ENCODE results near the gene PLCD1. TPM values are rescaled to one million over a fixed set of nuclear protein-coding genes. Genes with fewer than 3 reads are reported as not detected.

Gene PLCD1
- total and polyA plus RNA-seq, 2 experiments from 2014 or later = 16.0 to 24.4 TPM

DNA sequence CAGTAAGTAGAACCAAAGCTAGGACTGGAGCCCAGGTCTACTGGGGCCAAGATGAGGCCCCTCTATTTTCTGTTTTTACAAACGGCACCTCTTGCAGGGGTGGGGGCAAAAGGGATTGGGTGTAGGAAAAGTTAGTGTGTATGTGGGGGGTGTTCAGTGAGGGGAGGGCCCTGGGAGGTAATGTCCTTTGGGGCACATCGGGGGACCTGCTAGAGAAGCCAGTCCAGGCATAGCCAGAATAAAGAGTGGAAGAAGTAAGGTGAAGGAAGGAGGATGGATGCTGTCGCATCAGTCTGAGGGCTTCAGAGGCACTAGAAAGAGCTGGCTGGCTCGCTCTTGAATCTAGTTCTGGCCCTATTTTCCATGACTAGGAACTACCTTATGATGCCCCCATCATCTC lies 2.6 kb downstream of the PLCD1 start:
- H3K4me1 Mint-ChIP-seq = peaks cover 10% of the 10 kb centered on the region
- no peak overlapping the region for H3K4me3 ChIP-seq
- H4K20me1 ChIP-seq (replicated peaks; ENCODE audit: insufficient read depth) = peaks cover 3% of the 10 kb centered on the region; the same call in 1 of the 2 replicates
- no peak overlapping the region for H3K27ac Mint-ChIP-seq
- no peaks in the 10 kb centered on the region for H3K36me3 Mint-ChIP-seq (ENCODE audit: low read depth)
- peaks cover 52% of the 10 kb centered on the region for H3K27me3 Mint-ChIP-seq (ENCODE audit: insufficient read depth, low read depth, poor library complexity)
- H3K4me1 ChIP-seq (ENCODE audit: insufficient read depth) = peaks cover 6% of the 10 kb centered on the region
- TF ChIP-seq EZH2 (IDR thresholded peaks at IDR 0.05; ENCODE audit: low read depth, unreplicated experiment) (no peak), ZNF114 (CRISPR knock-in tag; IDR thresholded peaks at IDR 0.05) (no peak), EZH2phosphoT487 (IDR thresholded peaks at IDR 0.05; ENCODE audit: unreplicated experiment) (no peak), ZNF462 (CRISPR knock-in tag; IDR thresholded peaks at IDR 0.05) (no peak), CREB1 (CRISPR knock-in tag; IDR thresholded peaks at IDR 0.05; ENCODE audit: low read depth) (no peak), ZNF331 (CRISPR knock-in tag; IDR thresholded peaks at IDR 0.05; ENCODE audit: low read depth) (no peak), POLR2AphosphoS5 (IDR thresholded peaks at IDR 0.05; ENCODE audit: low read depth) (no peak), REST (IDR thresholded peaks at IDR 0.05; ENCODE audit: unreplicated experiment) (no peak), JUNB (IDR thresholded peaks at IDR 0.05; ENCODE audit: unreplicated experiment) (no peak), CTCF (conservative IDR thresholded peaks at IDR 0.05; ENCODE audit: low read depth in 2 of 2) (no peak), STAT1 (IDR thresholded peaks at IDR 0.05; ENCODE audit: unreplicated experiment) (no peak), NANOG (IDR thresholded peaks at IDR 0.05; ENCODE audit: borderline replicate concordance) (no peak)
- TF ChIP-seq, protein P1, sequence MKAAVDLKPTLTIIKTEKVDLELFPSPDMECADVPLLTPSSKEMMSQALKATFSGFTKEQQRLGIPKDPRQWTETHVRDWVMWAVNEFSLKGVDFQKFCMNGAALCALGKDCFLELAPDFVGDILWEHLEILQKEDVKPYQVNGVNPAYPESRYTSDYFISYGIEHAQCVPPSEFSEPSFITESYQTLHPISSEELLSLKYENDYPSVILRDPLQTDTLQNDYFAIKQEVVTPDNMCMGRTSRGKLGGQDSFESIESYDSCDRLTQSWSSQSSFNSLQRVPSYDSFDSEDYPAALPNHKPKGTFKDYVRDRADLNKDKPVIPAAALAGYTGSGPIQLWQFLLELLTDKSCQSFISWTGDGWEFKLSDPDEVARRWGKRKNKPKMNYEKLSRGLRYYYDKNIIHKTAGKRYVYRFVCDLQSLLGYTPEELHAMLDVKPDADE (IDR thresholded peaks at IDR 0.05) = no peak
- H3K9me2 ChIP-seq (ENCODE audit: insufficient read depth) = no peaks in the 10 kb centered on the region
- H3K9me3 Mint-ChIP-seq = no peaks in the 10 kb centered on the region
- no peak overlapping the region for H3K4me2 ChIP-seq
- no peaks in the 10 kb centered on the region for H3F3A ChIP-seq (replicated peaks; ENCODE audit: low read depth)
- H2AFZ ChIP-seq = no peak overlapping the region
- no peaks in the 10 kb centered on the region; the same call in 1 of the 2 replicates for H3K79me2 ChIP-seq (replicated peaks; ENCODE audit: insufficient read depth)
- H3K27me3 ChIP-seq (ENCODE audit: insufficient read depth) = peaks cover 59% of the 10 kb centered on the region
- ATAC-seq (no peak), DNase-seq (ENCODE audit: low spot score) (no peak)
- H3K36me3 ChIP-seq (ENCODE audit: insufficient read depth) = no peaks in the 10 kb centered on the region
- H3K27ac ChIP-seq (ENCODE audit: low read depth) = no peak overlapping the region
- H3K4me3 Mint-ChIP-seq = no peak overlapping the region
